ENCODE data around the gene SOHLH2. TPM values are rescaled to one million over a fixed set of nuclear protein-coding genes. Genes with fewer than 3 reads are reported as not detected.
A peak's percentile ranks its signal among the peaks of the same experiment; 100 is the strongest.

The SOHLH2 gene
- total RNA-seq, 1 experiment from 2014 or later: not detected

DNA sequence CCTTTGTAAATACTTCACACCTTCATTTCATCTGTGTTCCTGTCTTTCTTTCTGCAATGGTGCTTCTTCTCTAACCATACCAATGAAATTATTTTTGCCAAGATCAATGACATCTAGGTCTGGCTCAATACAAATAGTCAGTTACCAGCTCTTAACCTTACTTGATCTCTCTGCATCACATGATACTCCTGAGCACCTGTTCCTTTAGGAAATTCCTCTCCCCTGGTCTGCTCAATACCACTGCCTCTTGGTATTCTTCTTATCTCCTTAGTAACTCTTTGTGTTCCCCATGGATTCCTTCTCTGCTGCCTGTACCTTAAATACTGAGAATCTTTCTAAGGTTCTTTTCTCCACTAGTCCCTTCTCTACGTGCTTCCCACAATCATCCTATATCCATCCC lies 25.9 kb downstream of the SOHLH2 start:
- no peak for DNase-seq (ENCODE audit: low spot score)

DNA sequence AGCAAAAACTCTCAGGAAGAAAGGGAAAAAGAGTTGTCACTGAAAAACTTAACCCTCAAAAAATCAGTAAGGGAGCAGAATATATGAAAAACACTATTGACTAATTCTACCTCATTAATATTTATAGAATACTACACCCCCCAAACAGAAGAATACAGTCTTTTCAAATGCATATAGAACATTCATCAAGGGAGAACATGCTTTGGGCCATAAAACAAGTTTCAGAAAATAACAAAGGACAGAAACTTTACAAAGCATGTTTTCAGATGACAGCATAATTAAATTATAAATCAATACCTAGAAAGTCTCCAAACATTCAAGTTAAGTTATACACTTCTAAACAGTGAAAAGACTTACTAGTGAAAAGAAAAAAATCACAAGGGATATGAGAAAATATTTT lies 30.5 kb downstream of the SOHLH2 start:
- DNase-seq (ENCODE audit: low spot score): no peak

DNA sequence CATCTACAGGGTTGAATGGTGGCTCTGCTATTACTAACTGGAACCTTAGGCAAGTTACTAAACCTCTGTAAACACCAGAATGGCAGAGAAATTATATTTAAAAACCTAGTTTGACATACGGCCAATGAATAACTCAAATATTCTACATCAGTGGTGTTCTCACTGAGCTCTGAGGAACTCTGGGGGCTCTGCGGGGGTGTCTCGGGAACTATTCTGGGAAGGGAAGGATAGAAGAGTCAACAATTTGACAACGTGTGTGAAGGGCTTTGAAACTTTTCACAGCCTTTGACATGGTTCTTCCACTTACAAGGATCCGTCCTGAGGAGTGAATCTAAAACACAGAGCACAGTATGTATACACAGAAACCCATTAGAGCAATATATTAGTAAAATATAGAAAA lies 38.7 kb downstream of the SOHLH2 start:
- no peak for DNase-seq (ENCODE audit: low spot score)

- no peak for DNase-seq (ENCODE audit: low spot score)
Measured at GRCh38 chr13:36174923-36175322, 39.4 kb downstream of the SOHLH2 start.

- no peak for DNase-seq (ENCODE audit: low spot score)
Measured at GRCh38 chr13:36173571-36174322, 40.6 kb downstream of the SOHLH2 start.

- no peak for DNase-seq (ENCODE audit: low spot score)
Measured at GRCh38 chr13:36166046-36166445, 48.3 kb downstream of the SOHLH2 start.

GRCh38 chr13:36163809-36164308 lies 50.5 kb downstream of the SOHLH2 start:
- DNase-seq (ENCODE audit: low spot score): peak; percentile 32

- no peak for DNase-seq (ENCODE audit: low spot score)
Measured at GRCh38 chr13:36163286-36163685, 51.1 kb downstream of the SOHLH2 start.

GRCh38 chr13:36160297-36160696 lies 54.1 kb downstream of the SOHLH2 start:
- no peak for DNase-seq (ENCODE audit: low spot score)

DNA sequence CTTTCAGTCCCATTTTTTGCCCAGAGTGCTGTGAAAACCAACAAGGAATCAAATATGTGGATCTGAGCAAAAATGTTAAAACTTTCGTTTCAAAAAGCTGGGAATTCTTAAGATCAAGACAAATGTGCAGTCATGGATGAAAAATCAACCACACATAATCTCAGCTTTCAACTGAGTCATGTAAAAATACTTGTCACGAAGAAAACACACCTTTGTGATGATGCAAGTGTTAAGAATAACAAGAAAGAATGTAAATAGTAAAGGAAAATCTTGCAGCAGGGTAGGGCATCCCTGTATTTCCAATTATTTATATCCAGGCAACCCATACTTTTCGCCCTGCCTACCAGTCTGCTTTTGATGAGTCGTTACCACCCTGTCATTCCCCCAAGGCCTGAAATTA lies 55.7 kb downstream of the SOHLH2 start:
- no peak for DNase-seq (ENCODE audit: low spot score)

DNA sequence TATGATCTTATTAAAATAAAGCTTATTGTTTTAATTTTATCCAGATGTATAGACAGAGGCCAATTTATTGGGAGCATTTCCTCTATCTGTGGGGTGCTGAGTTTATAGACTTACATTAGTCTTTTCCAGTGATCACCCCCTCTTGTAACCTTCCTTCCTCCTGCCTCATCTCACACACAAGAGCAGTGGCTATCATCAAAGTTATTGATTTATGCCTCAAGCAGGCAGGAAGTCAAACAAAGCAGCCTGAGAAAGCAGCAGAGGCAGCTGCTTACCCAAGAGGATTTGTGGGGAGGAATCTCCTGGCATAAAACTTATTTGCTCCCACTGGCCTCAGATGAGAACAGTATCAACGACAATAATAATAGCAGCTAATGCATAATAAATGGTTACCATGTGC lies 56.9 kb downstream of the SOHLH2 start:
- DNase-seq (ENCODE audit: low spot score): no peak

DNA sequence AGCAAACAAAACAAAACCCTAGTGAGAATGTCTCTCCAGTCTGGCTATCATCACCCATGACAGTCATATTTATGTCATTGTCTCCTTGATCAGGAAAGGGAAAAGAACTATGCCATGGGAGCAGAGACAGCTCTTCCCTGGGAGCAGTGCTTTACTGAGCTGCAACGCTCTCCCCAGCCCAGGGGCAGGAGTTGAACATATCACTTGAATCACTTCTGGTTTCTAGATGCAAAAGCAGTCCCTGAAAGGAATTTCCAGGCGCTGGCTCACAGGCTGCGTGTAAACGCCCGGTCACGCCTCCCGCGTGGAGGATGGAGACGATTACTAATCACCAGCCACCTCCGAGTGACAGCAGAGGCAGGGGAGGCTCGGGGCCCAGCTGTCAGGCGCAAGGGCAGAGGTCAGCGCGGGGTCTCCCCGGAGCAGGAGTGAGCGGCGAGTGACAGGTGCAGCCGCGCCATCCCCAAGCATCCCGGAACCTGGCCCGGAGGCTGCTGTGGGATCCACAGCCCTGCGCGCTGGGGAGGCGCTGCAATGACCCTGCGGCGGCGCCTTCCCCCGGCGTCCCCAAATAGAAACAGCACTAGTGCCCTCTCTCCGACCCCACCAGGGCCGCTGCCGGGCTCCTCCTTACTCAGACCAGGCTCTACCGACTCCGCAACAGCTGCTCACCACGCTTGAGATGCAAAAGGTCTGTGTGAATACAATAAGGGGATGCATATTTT lies 59.6 kb downstream of the SOHLH2 start:
- DNase-seq (ENCODE audit: low spot score): no peak

DNA sequence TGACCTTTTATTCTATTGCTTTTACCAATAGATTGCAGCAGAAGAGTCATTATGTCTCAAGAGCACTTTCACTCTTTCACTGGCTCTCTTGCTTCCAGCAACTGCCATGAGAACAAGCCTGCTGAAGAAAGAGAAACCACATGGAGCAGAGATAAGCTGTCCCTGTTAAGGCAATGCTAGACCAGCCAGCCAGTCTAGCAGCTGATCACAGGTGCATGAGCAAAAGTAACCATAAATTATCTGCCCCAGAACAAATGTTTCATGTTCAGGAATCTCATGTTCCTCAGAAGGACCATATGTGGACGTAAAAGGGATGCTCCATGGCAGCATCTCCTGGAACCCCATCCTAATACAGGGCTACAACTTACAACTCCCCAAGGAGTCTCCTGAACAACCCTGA lies 62.8 kb downstream of the SOHLH2 start:
- DNase-seq (ENCODE audit: low spot score): no peak

DNA sequence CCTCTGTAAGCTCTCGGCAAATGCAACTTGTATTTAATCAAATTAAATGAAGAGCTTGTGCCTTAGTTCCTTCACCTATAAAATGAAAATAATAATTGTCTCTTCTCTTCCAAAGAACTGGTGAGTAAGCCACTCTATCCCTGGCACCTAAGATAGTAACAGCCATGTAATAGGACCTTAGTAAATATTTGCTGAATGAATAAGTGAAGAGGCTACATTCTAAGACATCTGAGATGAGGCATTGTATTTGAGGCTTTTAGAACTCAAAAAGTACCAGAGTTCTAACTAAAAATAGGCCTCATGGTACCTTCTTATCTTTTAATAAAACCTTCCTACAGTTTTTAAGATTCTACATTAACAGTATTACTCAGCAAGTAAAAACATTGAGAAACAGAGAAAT lies 65.9 kb downstream of the SOHLH2 start:
- no peak for DNase-seq (ENCODE audit: low spot score)

GRCh38 chr13:36147330-36147729 lies 67.0 kb downstream of the SOHLH2 start:
- no peak for DNase-seq (ENCODE audit: low spot score)

DNA sequence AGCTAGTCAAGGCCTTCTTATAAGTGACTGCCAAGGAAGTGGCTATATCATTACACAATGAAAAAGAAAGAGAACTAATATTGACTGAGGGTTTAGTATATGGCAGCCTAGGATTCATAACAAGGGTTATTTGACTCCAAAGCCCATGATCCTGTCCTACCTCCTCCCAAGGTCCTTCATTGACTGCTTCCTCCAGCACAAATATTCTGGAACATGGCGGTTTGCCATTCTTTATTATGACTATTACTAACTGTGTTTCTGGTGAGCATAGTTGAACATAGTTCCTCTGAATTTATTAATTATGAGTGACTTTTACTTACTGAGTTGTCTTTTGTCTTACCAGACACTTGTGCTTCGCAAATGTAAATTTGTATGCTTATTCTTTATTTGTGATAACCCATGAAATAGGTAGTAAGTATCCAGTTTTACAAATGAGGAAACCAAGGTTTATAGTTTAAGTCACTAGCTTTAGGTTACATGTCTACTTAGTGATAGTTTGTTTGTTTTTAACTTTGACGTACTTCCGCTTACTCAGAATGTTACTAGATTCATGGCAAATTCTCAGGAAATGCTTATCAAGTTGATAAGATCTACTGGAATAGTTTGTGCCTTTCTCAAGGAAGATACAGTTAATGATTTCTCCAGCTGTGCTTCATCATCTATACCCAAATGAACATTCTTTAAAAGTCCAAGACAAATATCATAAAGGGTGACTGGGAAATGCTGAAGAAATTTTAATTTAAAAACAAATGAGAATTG lies 67.7 kb downstream of the SOHLH2 start:
- DNase-seq (ENCODE audit: low spot score): no peak

DNA sequence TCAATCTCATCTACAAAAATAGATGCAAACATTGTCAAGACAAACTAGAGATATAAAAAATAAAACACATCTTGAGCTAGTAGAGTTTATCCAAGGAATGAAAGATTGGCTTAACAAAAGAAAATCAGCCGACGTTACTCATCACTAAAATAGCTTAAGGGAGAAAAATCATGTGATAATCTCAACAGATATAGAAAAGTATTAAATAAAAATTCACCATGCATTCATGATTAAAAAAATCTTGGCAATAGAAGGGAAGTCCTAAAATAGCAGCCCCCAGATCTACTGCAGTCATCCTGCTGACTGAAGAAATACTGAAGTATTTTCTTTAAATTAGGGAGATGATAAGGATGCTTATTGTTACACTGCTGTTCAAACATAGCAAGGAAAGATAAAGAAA lies 70.6 kb downstream of the SOHLH2 start:
- no peak for DNase-seq (ENCODE audit: low spot score)

DNA sequence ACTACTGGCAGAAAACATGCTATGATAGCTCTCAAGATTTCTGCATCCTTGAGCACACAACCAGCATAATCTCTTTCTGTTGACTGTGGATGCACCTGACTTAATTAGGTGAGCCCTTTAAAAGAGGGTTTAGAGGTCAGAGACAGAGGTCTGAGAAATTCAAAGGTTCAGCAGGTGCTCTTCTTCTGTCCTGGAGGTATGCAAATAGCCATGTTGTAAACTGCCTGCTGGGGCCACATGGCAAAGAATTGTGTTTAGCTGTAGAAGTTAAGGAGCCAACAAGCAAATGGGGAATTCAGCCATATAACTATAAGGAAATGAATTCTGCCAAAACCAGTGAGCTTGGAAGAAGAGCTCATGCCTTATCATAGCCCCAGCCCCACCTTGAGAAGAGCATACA lies 71.6 kb downstream of the SOHLH2 start:
- DNase-seq (ENCODE audit: low spot score): no peak

DNA sequence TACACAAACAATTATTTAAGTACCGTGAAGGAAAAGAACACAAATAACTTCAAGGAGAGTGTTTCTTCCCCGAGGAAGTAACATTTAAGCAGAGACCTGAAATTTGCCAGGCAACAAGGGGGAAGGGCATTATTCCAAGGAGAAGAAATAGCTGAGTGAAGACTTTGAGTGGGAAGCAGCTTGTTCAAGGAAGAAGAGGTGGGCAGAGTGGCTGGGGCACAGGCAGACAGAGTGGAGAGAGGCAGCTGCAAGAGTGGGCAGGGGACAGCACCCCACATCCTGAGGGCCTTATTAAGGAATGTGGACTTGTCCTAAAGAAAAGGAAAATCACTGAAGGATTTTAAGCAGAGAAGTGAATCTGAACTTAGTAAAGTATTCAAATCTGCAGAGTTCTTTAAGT lies 78.5 kb downstream of the SOHLH2 start:
- no peak for DNase-seq (ENCODE audit: low spot score)

GRCh38 chr13:36134632-36135031 lies 79.7 kb downstream of the SOHLH2 start:
- no peak for DNase-seq (ENCODE audit: low spot score)

DNA sequence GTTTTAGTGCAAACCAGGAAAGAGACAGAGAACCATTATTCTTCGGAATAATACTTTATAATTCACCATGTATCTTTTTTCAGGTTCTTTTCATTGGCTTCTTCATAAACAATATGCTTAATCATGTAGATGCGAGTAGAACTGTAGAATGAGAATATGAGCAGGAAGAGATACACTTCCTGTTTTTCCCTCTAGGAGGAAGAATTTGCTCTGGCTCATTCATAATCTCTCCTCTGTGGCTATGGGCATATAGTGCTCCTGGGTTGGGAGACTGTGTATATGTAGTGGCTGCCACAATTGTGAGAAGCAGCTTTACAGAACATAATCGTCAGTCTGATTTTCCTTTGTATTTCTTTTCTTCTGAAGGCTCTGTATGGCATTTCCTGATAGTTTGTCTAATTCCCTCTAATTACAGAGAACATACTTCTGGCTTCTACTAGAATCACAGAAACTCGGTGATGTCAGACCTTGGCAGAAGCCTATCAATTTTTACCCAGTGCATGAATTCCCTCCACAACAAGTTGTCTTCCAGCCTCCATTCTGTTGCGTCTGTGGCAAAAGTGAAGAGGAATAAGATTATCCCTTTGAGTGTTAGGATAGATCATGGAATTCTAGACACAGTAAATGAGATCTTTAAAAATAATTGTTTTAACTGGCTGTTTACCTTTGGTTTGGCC lies 80.3 kb downstream of the SOHLH2 start:
- peak; percentile 12 for DNase-seq (ENCODE audit: low spot score)

DNA sequence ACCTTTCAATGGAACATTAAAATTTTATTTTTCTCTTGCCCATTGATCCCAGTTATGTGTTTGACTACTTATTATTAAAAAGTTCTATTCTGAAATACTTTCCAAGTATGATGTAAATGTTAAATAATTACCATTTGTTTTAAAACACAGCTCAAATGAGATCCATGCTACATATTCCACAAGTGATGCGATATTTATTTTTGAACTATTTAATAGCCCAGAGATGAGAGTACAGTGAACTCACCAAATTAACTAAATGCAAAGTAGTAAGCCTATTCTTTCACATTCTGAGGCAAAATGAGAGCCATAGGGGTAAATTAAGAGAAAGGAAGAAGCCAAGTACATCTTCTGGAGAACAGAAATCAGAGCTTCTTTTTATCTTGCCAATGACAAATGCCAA lies 82.0 kb downstream of the SOHLH2 start:
- no peak for DNase-seq (ENCODE audit: low spot score)

Data from HT-29 (cell line).